GM11168 (cell line): ENCODE data around the gene HTR3B.
"Not testable (repeated sequence)": the region's sequence is repeated elsewhere in the genome, so short reads cannot be mapped to it uniquely, and the experiment has no call there.

ENCODE experiments used
- in situ Hi-C: fragments of 300-500 bp; cut with MboI; formaldehyde crosslinking; loops from one replicate; pipeline ENCODE4 v1.12.0; 2022; ENCODE audit warnings: low sequenced_read_pairs; ENCODE audit not compliant: unreplicated experiment

Gene HTR3B

GRCh38 chr11:113880971-113881370 lies 23.6 kb upstream of the HTR3B start:
- in situ Hi-C loops: loop anchor here (25.0 kb wide), 1 partner anchor 381 kb away; no protein-coding TSS in a partner anchor

- in situ Hi-C loops: loop anchor here (25.0 kb wide), 1 partner anchor 380 kb away; no protein-coding TSS in a partner anchor
These were observed 22.7 kb upstream of the HTR3B start for GRCh38 chr11:113881856-113882255.

GRCh38 chr11:113884361-113884836 lies 20.2 kb upstream of the HTR3B start:
- in situ Hi-C loops: loop anchor here (25.0 kb wide), 1 partner anchor 378 kb away; no protein-coding TSS in a partner anchor

- in situ Hi-C loops: loop anchor here (25.0 kb wide), 1 partner anchor 376 kb away; no protein-coding TSS in a partner anchor
These were observed 18.7 kb upstream of the HTR3B start for GRCh38 chr11:113885897-113886296.

- in situ Hi-C loops: loop anchor here (25.0 kb wide), 1 partner anchor 373 kb away; no protein-coding TSS in a partner anchor
These were observed 15.7 kb upstream of the HTR3B start for GRCh38 chr11:113888848-113889247.

- in situ Hi-C loops: loop anchor here (25.0 kb wide), 1 partner anchor 368 kb away; no protein-coding TSS in a partner anchor
These were observed 10.1 kb upstream of the HTR3B start for GRCh38 chr11:113894421-113894996.

- in situ Hi-C loops: loop anchor here (25.0 kb wide), 1 partner anchor 367 kb away; no protein-coding TSS in a partner anchor
These were observed 9.0 kb upstream of the HTR3B start for GRCh38 chr11:113895367-113896155.

- in situ Hi-C loops: loop anchor here (25.0 kb wide), 1 partner anchor 366 kb away; no protein-coding TSS in a partner anchor
These were observed 8.3 kb upstream of the HTR3B start for GRCh38 chr11:113896156-113896879.

- in situ Hi-C loops: no loop called here
These were observed 3.5 kb upstream of the HTR3B start for GRCh38 chr11:113901141-113901540.

GRCh38 chr11:113906038-113906437 lies 1.4 kb downstream of the HTR3B start:
- in situ Hi-C loops: no loop called here

- in situ Hi-C loops: no loop called here
These were observed 1.9 kb downstream of the HTR3B start for GRCh38 chr11:113906516-113906915.

GRCh38 chr11:113907152-113907551 lies 2.6 kb downstream of the HTR3B start:
- in situ Hi-C loops: no loop called here

- in situ Hi-C loops: no loop called here
These were observed 3.1 kb downstream of the HTR3B start for GRCh38 chr11:113907681-113908080.

GRCh38 chr11:113908098-113908497 lies 3.5 kb downstream of the HTR3B start:
- in situ Hi-C loops: no loop called here

- in situ Hi-C loops: not testable (repeated sequence)
These were observed 6.9 kb downstream of the HTR3B start for GRCh38 chr11:113911491-113911890.

GRCh38 chr11:113923572-113923971 lies 19.0 kb downstream of the HTR3B start:
- in situ Hi-C loops: no loop called here

GRCh38 chr11:113926273-113927197 lies 21.9 kb downstream of the HTR3B start:
- in situ Hi-C loops: no loop called here

GRCh38 chr11:113928311-113928710 lies 23.7 kb downstream of the HTR3B start:
- in situ Hi-C loops: no loop called here

- in situ Hi-C loops: no loop called here
These were observed 28.2 kb downstream of the HTR3B start for GRCh38 chr11:113932788-113933187.
